ENCODE data around the gene MOB1A. TPM values are rescaled to one million over a fixed set of nuclear protein-coding genes. Genes with fewer than 3 reads are reported as not detected.
A peak's percentile ranks its signal among the peaks of the same experiment; 100 is the strongest.

MOB1A gene
- total RNA-seq, 1 donor from 2014 or later = 66.9 TPM

GRCh38 chr2:74119912-74120825 is 58.5 kb downstream of the MOB1A start:
- intact Hi-C loops (cut with DNase I) = no loop called here
- peak; percentile 93 for DNase-seq (ENCODE audit: low spot score)

GRCh38 chr2:74119339-74119738 is 59.3 kb downstream of the MOB1A start:
- DNase-seq (ENCODE audit: low spot score) = no peak
- intact Hi-C loops (cut with DNase I) = no loop called here

GRCh38 chr2:74111380-74111779 is 67.3 kb downstream of the MOB1A start:
- intact Hi-C loops (cut with DNase I) = no loop called here
- DNase-seq (ENCODE audit: low spot score) = no peak

- intact Hi-C loops (cut with DNase I) = no loop called here
- DNase-seq (ENCODE audit: low spot score) = no peak
Measured at GRCh38 chr2:74110537-74110936, 68.1 kb downstream of the MOB1A start.

GRCh38 chr2:74109551-74109950 is 69.1 kb downstream of the MOB1A start:
- intact Hi-C loops (cut with DNase I) = no loop called here
- DNase-seq (ENCODE audit: low spot score) = no peak

- intact Hi-C loops (cut with DNase I) = no loop called here
Measured at GRCh38 chr2:74107071-74107470, 71.6 kb downstream of the MOB1A start.

GRCh38 chr2:74105413-74105812 is 73.3 kb downstream of the MOB1A start:
- intact Hi-C loops (cut with DNase I) = no loop called here
- no peak for DNase-seq (ENCODE audit: low spot score)

More at GRCh38 chr2:74107071-74107470, 71.6 kb downstream of the MOB1A start:
- DNase-seq (ENCODE audit: low spot score) = no peak

GRCh38 chr2:74104839-74105238 is 73.8 kb downstream of the MOB1A start:
- intact Hi-C loops (cut with DNase I) = no loop called here
- DNase-seq (ENCODE audit: low spot score) = no peak

GRCh38 chr2:74103763-74104162 is 74.9 kb downstream of the MOB1A start:
- intact Hi-C loops (cut with DNase I) = no loop called here
- DNase-seq (ENCODE audit: low spot score) = no peak

Other genes starting within 250 kb of the MOB1A start
- 3.7 TPM for gene TET3, start 194.0 kb downstream of the MOB1A start, total RNA-seq
- gene BOLA3, start 31.0 kb downstream of the MOB1A start, total RNA-seq = 69.5 TPM
- 26.8 TPM for gene MTHFD2, start 19.7 kb upstream of the MOB1A start, total RNA-seq
- gene SLC4A5, start 164.5 kb upstream of the MOB1A start, total RNA-seq = 3.6 TPM
- gene DCTN1, start 201.4 kb upstream of the MOB1A start, total RNA-seq = 233 TPM
- 1.1 TPM for gene C2orf81, start 242.7 kb upstream of the MOB1A start, total RNA-seq
- 2.6 TPM for gene WDR54, start 242.9 kb upstream of the MOB1A start, total RNA-seq

Data from cardiac septum (tissue), 1 donor.